Epithelial cell of prostate (primary cell): ENCODE measurements around the gene CCDC142.
A peak's percentile ranks its signal among the peaks of the same experiment; 100 is the strongest.
"Not testable (repeated sequence)": the region's sequence is repeated elsewhere in the genome, so short reads cannot be mapped to it uniquely, and the experiment has no call there.

Experiments used
- DNase-seq: peaks from one replicate; pipeline ENCODE4 v3.0.0-alpha.2; 2011; ENCODE audit warnings: low read depth, low spot score
- H3K27ac ChIP-seq: fragments of 450-650 bp; 2 replicates; pipeline ENCODE4 v1.5.1; 2017; ENCODE audit warnings: mild to moderate bottlenecking

The CCDC142 gene

GRCh38 chr2:74472945-74473258 is 9.9 kb downstream of the CCDC142 start:
- DNase-seq: no peak
- H3K27ac ChIP-seq: peak overlapping the region; percentile 91

GRCh38 chr2:74472086-74472944 is 10.5 kb downstream of the CCDC142 start, which contains the start of gene MRPL53:
Gene MRPL53, minus strand, starts transcription at chr2:74472680. Its CDS starts 20 bp downstream, at chr2:74472660.
- DNase-seq: peak; percentile 75
- peak within 1 kb of the TSS; percentile 91 for H3K27ac ChIP-seq

GRCh38 chr2:74471332-74472065 is 11.3 kb downstream of the CCDC142 start:
- H3K27ac ChIP-seq: peak overlapping the region; percentile 91
- no peak for DNase-seq

- H3K27ac ChIP-seq: peak overlapping the region; percentile 91
- not testable (repeated sequence) for DNase-seq
These were observed 12.1 kb downstream of the CCDC142 start for GRCh38 chr2:74470742-74471141.

- DNase-seq: no peak
These were observed 18.4 kb downstream of the CCDC142 start for GRCh38 chr2:74464406-74464805.

GRCh38 chr2:74462786-74463105 is 20.1 kb downstream of the CCDC142 start:
- H3K27ac ChIP-seq: no peak overlapping the region
- no peak for DNase-seq

More at GRCh38 chr2:74464406-74464805, 18.4 kb downstream of the CCDC142 start:
- peak overlapping the region; percentile 78 for H3K27ac ChIP-seq

GRCh38 chr2:74462054-74462785 is 20.6 kb downstream of the CCDC142 start:
- H3K27ac ChIP-seq: no peak overlapping the region
- DNase-seq: no peak

- H3K27ac ChIP-seq: no peak overlapping the region
- no peak for DNase-seq
These were observed 21.4 kb downstream of the CCDC142 start for GRCh38 chr2:74461187-74462053.

- not testable (repeated sequence) for DNase-seq, H3K27ac ChIP-seq
These were observed 22.6 kb downstream of the CCDC142 start for GRCh38 chr2:74460187-74460586.

GRCh38 chr2:74459503-74460118 is 23.2 kb downstream of the CCDC142 start:
- not testable (repeated sequence) for H3K27ac ChIP-seq, DNase-seq

GRCh38 chr2:74458938-74459363 is 23.8 kb downstream of the CCDC142 start:
- H3K27ac ChIP-seq: peak overlapping the region; percentile 92
- DNase-seq: no peak

- peak within 1 kb of the TSS; percentile 92 for H3K27ac ChIP-seq
- peak; percentile 100 for DNase-seq
These were observed 24.5 kb downstream of the CCDC142 start, which contains the start of gene WBP1 for GRCh38 chr2:74458132-74458937. Gene WBP1, plus strand, starts transcription at chr2:74458438. Its CDS starts 165 bp downstream, at chr2:74458603.

- no peak for DNase-seq
- peak overlapping the region; percentile 92 for H3K27ac ChIP-seq
These were observed 25.2 kb downstream of the CCDC142 start for GRCh38 chr2:74457549-74458131.

- H3K27ac ChIP-seq: peak overlapping the region; percentile 92
These were observed 25.7 kb downstream of the CCDC142 start for GRCh38 chr2:74457129-74457548.

GRCh38 chr2:74454654-74455511 is 27.9 kb downstream of the CCDC142 start, which contains the start of gene INO80B:
Gene INO80B, plus strand, starts transcription at chr2:74455087. Its CDS starts 30 bp downstream, at chr2:74455117.
- H3K27ac ChIP-seq: peak within 1 kb of the TSS; percentile 44
- peak; percentile 96 for DNase-seq

More at GRCh38 chr2:74457129-74457548, 25.7 kb downstream of the CCDC142 start:
- DNase-seq: no peak

GRCh38 chr2:74450570-74451190 is 32.1 kb downstream of the CCDC142 start:
- DNase-seq: no peak

More at GRCh38 chr2:74450570-74451190, 32.1 kb downstream of the CCDC142 start:
- H3K27ac ChIP-seq: no peak overlapping the region
